Smooth muscle cell of the brain vasculature (primary cell): ENCODE results near the gene MFSD12.
"Not testable (repeated sequence)": the region's sequence is repeated elsewhere in the genome, so short reads cannot be mapped to it uniquely, and the experiment has no call there.

Source experiments
- DNase-seq: peaks from one replicate; pipeline ENCODE4 v3.0.0-alpha.2; 2012; ENCODE audit warnings: low read depth, low spot score

The MFSD12 gene

GRCh38 chr19:3523361-3524077, 33.9 kb downstream of the MFSD12 start:
- no peak for DNase-seq

- no peak for DNase-seq
Measured at GRCh38 chr19:3522421-3523360, 34.7 kb downstream of the MFSD12 start.

GRCh38 chr19:3521104-3521445, 36.3 kb downstream of the MFSD12 start:
- DNase-seq = no peak

- DNase-seq = no peak
Measured at GRCh38 chr19:3520166-3521103, 37.0 kb downstream of the MFSD12 start.

GRCh38 chr19:3519126-3519525, 38.3 kb downstream of the MFSD12 start:
- DNase-seq = no peak

- DNase-seq = no peak
Measured at GRCh38 chr19:3518659-3519058, 38.7 kb downstream of the MFSD12 start.

- no peak for DNase-seq
Measured at GRCh38 chr19:3518255-3518654, 39.1 kb downstream of the MFSD12 start.

GRCh38 chr19:3517638-3518037, 39.7 kb downstream of the MFSD12 start:
- no peak for DNase-seq

- DNase-seq = no peak
Measured at GRCh38 chr19:3516675-3517207, 40.6 kb downstream of the MFSD12 start.

GRCh38 chr19:3515891-3516422, 41.4 kb downstream of the MFSD12 start:
- no peak for DNase-seq

GRCh38 chr19:3514930-3515329, 42.5 kb downstream of the MFSD12 start:
- DNase-seq = no peak

GRCh38 chr19:3513229-3514140, 43.9 kb downstream of the MFSD12 start:
- no peak for DNase-seq

GRCh38 chr19:3512562-3513228, 44.7 kb downstream of the MFSD12 start:
- DNase-seq = no peak

GRCh38 chr19:3511506-3512251, 45.7 kb downstream of the MFSD12 start:
- no peak for DNase-seq

GRCh38 chr19:3510727-3511126, 46.7 kb downstream of the MFSD12 start:
- DNase-seq = no peak

- DNase-seq = no peak
Measured at GRCh38 chr19:3509566-3509989, 47.8 kb downstream of the MFSD12 start.

GRCh38 chr19:3508771-3509535, 48.4 kb downstream of the MFSD12 start:
- no peak for DNase-seq

- DNase-seq = not testable (repeated sequence)
Measured at GRCh38 chr19:3508121-3508661, 49.2 kb downstream of the MFSD12 start.
